Loucy (cell line): ENCODE data around the gene FOXK2.

Experiments
- H2AFZ ChIP-seq: fragments of 200-600 bp; sonication (generic); 2 replicates; pipeline ENCODE4 v1.6.0; 2016; ENCODE audit warnings: antibody characterized with exemption, mild to moderate bottlenecking, low read length, moderate library complexity
- H3F3A ChIP-seq: fragments of 200-600 bp; 2 replicates; pipeline ENCODE4 v1.6.0; 2016; ENCODE audit warnings: antibody characterized with exemption, low read depth, mild to moderate bottlenecking
- H3K27me3 ChIP-seq: fragments of 200-600 bp; sonication (generic); 2 replicates; pipeline ENCODE4 v1.6.1; 2014; ENCODE audit warnings: low read length, mild to moderate bottlenecking; ENCODE audit not compliant: insufficient read depth, poor library complexity, severe bottlenecking
- H3K36me3 ChIP-seq: fragments of 200-600 bp; sonication (generic); 2 replicates; pipeline ENCODE4 v1.6.1; 2016; ENCODE audit warnings: low read length; ENCODE audit not compliant: insufficient read depth
- H3K4me1 ChIP-seq: fragments of 200-600 bp; sonication (generic); 2 replicates; pipeline ENCODE4 v1.5.1; 2014; ENCODE audit warnings: low read length, mild to moderate bottlenecking; ENCODE audit not compliant: insufficient read depth, poor library complexity, severe bottlenecking
- H3K4me2 ChIP-seq: fragments of 200-600 bp; sonication (generic); 2 replicates; pipeline ENCODE4 v1.6.0; 2014; ENCODE audit warnings: antibody characterized with exemption, low read length, low read depth, mild to moderate bottlenecking; ENCODE audit not compliant: poor library complexity, severe bottlenecking
- H3K4me3 ChIP-seq: fragments of 200-600 bp; sonication (generic); 2 replicates; pipeline ENCODE4 v1.5.1; 2014; ENCODE audit warnings: low read length, mild to moderate bottlenecking, mixed read lengths; ENCODE audit not compliant: poor library complexity, severe bottlenecking
- H3K79me2 ChIP-seq: fragments of 200-600 bp; sonication (generic); 2 replicates; pipeline ENCODE4 v1.6.1; 2014; ENCODE audit warnings: low read length; ENCODE audit not compliant: insufficient read depth
- H3K9ac ChIP-seq: fragments of 200-600 bp; sonication (generic); 2 replicates; pipeline ENCODE4 v1.6.0; 2014; ENCODE audit warnings: mild to moderate bottlenecking, low read depth, low read length, moderate library complexity; ENCODE audit not compliant: poor library complexity, severe bottlenecking
- H3K9me2 ChIP-seq: fragments of 200-600 bp; sonication (generic); replicated peaks from 2 replicates; pipeline ENCODE4 v1.6.1; 2016; ENCODE audit warnings: low read depth, low read length, mixed read lengths
- H3K9me3 ChIP-seq: fragments of 200-600 bp; sonication (generic); 2 replicates; pipeline ENCODE4 v1.6.1; 2014; ENCODE audit warnings: mild to moderate bottlenecking, antibody characterized with exemption, low read length, low read depth; ENCODE audit not compliant: insufficient read depth
- H4K20me1 ChIP-seq: fragments of 200-600 bp; sonication (generic); 2 replicates; pipeline ENCODE4 v1.6.0; 2014; ENCODE audit warnings: antibody characterized with exemption, low read length, mild to moderate bottlenecking; ENCODE audit not compliant: insufficient read depth, poor library complexity, severe bottlenecking
- EZH2phosphoT487 ChIP-seq: fragments of 200-600 bp; IDR thresholded peaks from 2 replicates; pipeline ENCODE4 v1.6.1; 2018; ENCODE audit warnings: antibody characterized with exemption, mild to moderate bottlenecking, moderate library complexity, borderline replicate concordance
- TF ChIP-seq, protein P1 (sequence below): fragments of 200-600 bp; sonication (generic); conservative IDR thresholded peaks from 2 replicates; pipeline ENCODE4 v1.5.1; 2014; ENCODE audit warnings: mild to moderate bottlenecking, antibody characterized with exemption, low read length

Gene FOXK2

DNA sequence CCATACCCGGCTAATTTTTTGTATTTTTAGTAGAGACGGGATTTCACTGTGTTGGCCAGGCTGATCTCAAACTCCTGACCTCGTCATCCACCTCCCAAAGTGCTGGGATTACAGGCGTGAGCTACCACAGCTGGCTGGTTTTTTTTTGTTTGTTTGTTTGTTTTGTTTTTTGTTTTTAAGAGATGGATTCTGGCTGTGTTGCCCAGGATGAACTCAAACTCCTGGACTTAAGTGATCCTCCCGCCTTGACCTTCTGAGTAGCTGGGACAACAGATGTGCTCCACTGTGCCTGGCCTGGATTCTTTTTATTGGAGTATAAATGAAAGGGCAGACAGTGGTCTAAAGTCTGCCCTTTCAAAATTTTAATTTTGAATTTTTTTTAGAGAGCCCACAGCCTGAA, 44.7 kb downstream of the FOXK2 start:
- Histone ChIP-seq H3K36me3 (peaks cover 60% of the 10 kb centered on the region), H2AFZ (no peak overlapping the region), H3K9ac (no peak overlapping the region), H3K4me2 (no peak overlapping the region), H3K9me2 (no peaks in the 10 kb centered on the region), H3K9me3 (no peaks in the 10 kb centered on the region), H4K20me1 (peaks cover 49% of the 10 kb centered on the region), H3K4me1 (peaks cover 3% of the 10 kb centered on the region), H3K4me3 (no peak overlapping the region), H3F3A (no peaks in the 10 kb centered on the region), H3K27me3 (no peaks in the 10 kb centered on the region), H3K79me2 (peaks cover 83% of the 10 kb centered on the region)
- TF ChIP-seq EZH2phosphoT487, result no peak
- TF ChIP-seq, protein P1, sequence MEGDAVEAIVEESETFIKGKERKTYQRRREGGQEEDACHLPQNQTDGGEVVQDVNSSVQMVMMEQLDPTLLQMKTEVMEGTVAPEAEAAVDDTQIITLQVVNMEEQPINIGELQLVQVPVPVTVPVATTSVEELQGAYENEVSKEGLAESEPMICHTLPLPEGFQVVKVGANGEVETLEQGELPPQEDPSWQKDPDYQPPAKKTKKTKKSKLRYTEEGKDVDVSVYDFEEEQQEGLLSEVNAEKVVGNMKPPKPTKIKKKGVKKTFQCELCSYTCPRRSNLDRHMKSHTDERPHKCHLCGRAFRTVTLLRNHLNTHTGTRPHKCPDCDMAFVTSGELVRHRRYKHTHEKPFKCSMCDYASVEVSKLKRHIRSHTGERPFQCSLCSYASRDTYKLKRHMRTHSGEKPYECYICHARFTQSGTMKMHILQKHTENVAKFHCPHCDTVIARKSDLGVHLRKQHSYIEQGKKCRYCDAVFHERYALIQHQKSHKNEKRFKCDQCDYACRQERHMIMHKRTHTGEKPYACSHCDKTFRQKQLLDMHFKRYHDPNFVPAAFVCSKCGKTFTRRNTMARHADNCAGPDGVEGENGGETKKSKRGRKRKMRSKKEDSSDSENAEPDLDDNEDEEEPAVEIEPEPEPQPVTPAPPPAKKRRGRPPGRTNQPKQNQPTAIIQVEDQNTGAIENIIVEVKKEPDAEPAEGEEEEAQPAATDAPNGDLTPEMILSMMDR, result no peak

DNA sequence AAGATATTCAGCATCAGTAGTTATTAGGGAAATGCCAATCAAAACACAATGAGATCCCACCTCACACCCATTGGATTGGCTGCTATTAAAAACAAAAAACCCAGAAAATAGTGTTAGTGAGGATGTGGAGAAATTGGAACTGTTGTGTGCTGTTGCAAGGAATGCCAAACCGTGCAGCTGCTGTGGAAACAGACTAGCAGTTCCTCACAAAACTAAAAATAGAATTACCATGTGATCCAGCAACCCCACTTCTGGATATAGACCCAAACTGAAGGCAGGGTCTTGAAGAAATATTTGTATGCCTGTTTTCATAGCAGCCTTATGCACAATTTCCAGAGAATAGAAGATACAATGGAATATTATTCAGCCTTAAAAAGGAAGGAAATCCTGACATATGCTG, 46.0 kb downstream of the FOXK2 start:
- peaks cover 40% of the 10 kb centered on the region for H4K20me1 ChIP-seq

GRCh38 chr17:82566129-82566960, 46.8 kb downstream of the FOXK2 start:
- no peaks in the 10 kb centered on the region for H3K9me3 ChIP-seq
- no peaks in the 10 kb centered on the region for H3K4me1 ChIP-seq
- no peak overlapping the region for H3K9ac ChIP-seq
- no peaks in the 10 kb centered on the region for H3K27me3 ChIP-seq
- TF ChIP-seq EZH2phosphoT487, result no peak
- TF ChIP-seq, protein P1, result no peak
- H2AFZ ChIP-seq, result no peak overlapping the region
- peaks cover 32% of the 10 kb centered on the region for H4K20me1 ChIP-seq
- no peak overlapping the region for H3K4me3 ChIP-seq
- H3K79me2 ChIP-seq, result peaks cover 69% of the 10 kb centered on the region
- H3K4me2 ChIP-seq, result no peak overlapping the region
- H3K36me3 ChIP-seq, result peaks cover 78% of the 10 kb centered on the region
- H3F3A ChIP-seq, result no peaks in the 10 kb centered on the region
- H3K9me2 ChIP-seq, result no peaks in the 10 kb centered on the region

More for the DNA sequence above, 46.0 kb downstream of the FOXK2 start:
- Histone ChIP-seq H3K36me3 (peaks cover 71% of the 10 kb centered on the region), H3K4me3 (no peak overlapping the region), H3K27me3 (no peaks in the 10 kb centered on the region), H3K79me2 (peaks cover 76% of the 10 kb centered on the region), H3K9me3 (no peaks in the 10 kb centered on the region), H3K9ac (no peak overlapping the region), H3K4me2 (no peak overlapping the region), H2AFZ (no peak overlapping the region), H3K4me1 (no peaks in the 10 kb centered on the region), H3F3A (no peaks in the 10 kb centered on the region), H3K9me2 (no peaks in the 10 kb centered on the region)
- TF ChIP-seq, protein P1, result no peak
- TF ChIP-seq EZH2phosphoT487, result no peak
